Trophoblast cell (in vitro differentiated cells and primary cell): Measurements from ENCODE around the gene SLC6A11.

Experiments
- DNase-seq, 2 donors: peaks; one replicate each; pipeline ENCODE4 v3.0.0-alpha.2; 2016
- H2AFZ ChIP-seq: 2 replicates; pipeline ENCODE4 v1.6.1; 2013; ENCODE audit warnings: low read length, moderate library complexity, mild to moderate bottlenecking; ENCODE audit not compliant: insufficient read depth, poor library complexity
- H2AK5ac ChIP-seq: 2 replicates; pipeline ENCODE4 v1.6.1; 2013; ENCODE audit warnings: mild to moderate bottlenecking, low read length
- H2BK120ac ChIP-seq: 2 replicates; pipeline ENCODE4 v1.6.1; 2013; ENCODE audit warnings: low read length, mild to moderate bottlenecking, moderate library complexity; ENCODE audit not compliant: insufficient read depth, poor library complexity
- H2BK12ac ChIP-seq: 2 replicates; pipeline ENCODE4 v1.6.1; 2013; ENCODE audit warnings: mild to moderate bottlenecking, low read length, moderate library complexity
- H2BK5ac ChIP-seq: 2 replicates; pipeline ENCODE4 v1.6.1; 2013; ENCODE audit warnings: low read length, low read depth, moderate library complexity, mild to moderate bottlenecking; ENCODE audit not compliant: poor library complexity
- H3K14ac ChIP-seq: 2 replicates; pipeline ENCODE4 v1.6.1; 2013; ENCODE audit warnings: mild to moderate bottlenecking, low read length
- H3K18ac ChIP-seq: 2 replicates; pipeline ENCODE4 v1.6.1; 2013; ENCODE audit warnings: mild to moderate bottlenecking, low read length
- H3K23ac ChIP-seq: 2 replicates; pipeline ENCODE4 v1.6.1; 2013; ENCODE audit warnings: low read length
- H3K27ac ChIP-seq: 2 replicates; pipeline ENCODE4 v1.5.1; 2013; ENCODE audit warnings: low read depth, mild to moderate bottlenecking, inconsistent platforms, low read length, moderate library complexity
- H3K27me3 ChIP-seq: 2 replicates; pipeline ENCODE4 v1.6.1; 2013; ENCODE audit warnings: inconsistent platforms, mild to moderate bottlenecking, low read length, moderate library complexity; ENCODE audit not compliant: insufficient read depth
- H3K36me3 ChIP-seq, 2 experiments: 1 replicate in 1 of 2; 2 replicates in 1 of 2; pipeline ENCODE4 v1.6.1; 2013; ENCODE audit warnings: low read length in 2 of 2, mild to moderate bottlenecking in 2 of 2, moderate library complexity in 1 of 2; ENCODE audit not compliant: insufficient read depth in 2 of 2, control insufficient read depth in 1 of 2
- H3K4ac ChIP-seq: 2 replicates; pipeline ENCODE4 v1.6.1; 2013; ENCODE audit warnings: low read depth, mild to moderate bottlenecking, low read length, moderate library complexity
- H3K4me1 ChIP-seq, 2 experiments: 1 replicate in 1 of 2; 2 replicates in 1 of 2; pipeline ENCODE4 v1.6.1; 2013; ENCODE audit warnings: low read length in 2 of 2, mild to moderate bottlenecking in 2 of 2, moderate library complexity in 1 of 2; ENCODE audit not compliant: insufficient read depth in 2 of 2, control insufficient read depth in 1 of 2
- H3K4me2 ChIP-seq: 2 replicates; pipeline ENCODE4 v1.6.1; 2013; ENCODE audit warnings: inconsistent platforms, mild to moderate bottlenecking, low read length, moderate library complexity
- H3K4me3 ChIP-seq: 2 replicates; pipeline ENCODE4 v1.5.1; 2013; ENCODE audit warnings: mild to moderate bottlenecking, low read depth, low read length, inconsistent platforms
- H3K79me1 ChIP-seq: one replicate; pipeline ENCODE4 v1.6.1; 2013; ENCODE audit warnings: low read length
- H3K79me2 ChIP-seq: 2 replicates; pipeline ENCODE4 v1.6.1; 2013; ENCODE audit warnings: low read length, mild to moderate bottlenecking; ENCODE audit not compliant: control insufficient read depth, insufficient read depth, poor library complexity
- H3K9ac ChIP-seq: 2 replicates; pipeline ENCODE4 v1.6.1; 2013; ENCODE audit warnings: mild to moderate bottlenecking, low read length
- H3K9me3 ChIP-seq: 2 replicates; pipeline ENCODE4 v1.6.1; 2013; ENCODE audit warnings: low read depth, mild to moderate bottlenecking, control low read depth, inconsistent platforms, low read length; ENCODE audit not compliant: insufficient read depth
- H4K12ac ChIP-seq: 2 replicates; pipeline ENCODE4 v1.6.1; 2013; ENCODE audit warnings: low read depth, mild to moderate bottlenecking, low read length, moderate library complexity
- H4K8ac ChIP-seq: 2 replicates; pipeline ENCODE4 v1.6.1; 2013; ENCODE audit warnings: low read depth, mild to moderate bottlenecking, low read length, moderate library complexity
- H4K91ac ChIP-seq: one replicate; pipeline ENCODE4 v1.6.1; 2013; ENCODE audit warnings: low read depth, mild to moderate bottlenecking, low read length, moderate library complexity
- WGBS: extraction: QIAGEN DNeasy Blood & Tissue Kit; methylation state at CpG from one replicate; pipeline ENCODE4 v1.1.7; 2013; ENCODE audit warnings: missing lambda C conversion rate; ENCODE audit not compliant: insufficient read length, insufficient coverage; ENCODE audit errors: extremely low coverage; 5-methylcytosine and 5-hydroxymethylcytosine counted together

SLC6A11 gene

GRCh38 chr3:10771486-10772270 is 44.4 kb upstream of the SLC6A11 start:
- no peaks in the 10 kb centered on the region for H3K79me2 ChIP-seq
- H3K27ac ChIP-seq = no peak overlapping the region
- H3K4me2 ChIP-seq = no peak overlapping the region
- H2BK5ac ChIP-seq = no peak overlapping the region
- H3K14ac ChIP-seq = no peak overlapping the region
- peak; percentile 33 to 70 for DNase-seq
- H2AK5ac ChIP-seq = no peak overlapping the region
- H3K23ac ChIP-seq = no peak overlapping the region
- H3K9me3 ChIP-seq = peaks cover 3% of the 10 kb centered on the region
- no peak overlapping the region for H3K18ac ChIP-seq
- no CpG with 5 or more reads among the region's 10 CpGs for whole genome bisulfite sequencing
- H3K4ac ChIP-seq = no peak overlapping the region
- no peak overlapping the region for H4K12ac ChIP-seq
- H4K8ac ChIP-seq = no peak overlapping the region
- no peak overlapping the region for H2BK120ac ChIP-seq
- H3K4me3 ChIP-seq = no peak overlapping the region
- no peaks in the 10 kb centered on the region for H3K4me1 ChIP-seq
- no peaks in the 10 kb centered on the region for H3K79me1 ChIP-seq
- H3K36me3 ChIP-seq = no peaks in the 10 kb centered on the region
- H3K27me3 ChIP-seq = no peaks in the 10 kb centered on the region
- no peak overlapping the region for H2AFZ ChIP-seq
- no peak overlapping the region for H4K91ac ChIP-seq
- no peak overlapping the region for H3K9ac ChIP-seq
- no peak overlapping the region for H2BK12ac ChIP-seq

- Histone ChIP-seq H2AFZ (no peak overlapping the region), H2BK12ac (no peak overlapping the region), H2BK5ac (no peak overlapping the region), H3K14ac (no peak overlapping the region), H2BK120ac (no peak overlapping the region), H3K4me1 (no peaks in the 10 kb centered on the region), H3K27me3 (no peaks in the 10 kb centered on the region), H4K91ac (no peak overlapping the region), H3K79me1 (no peaks in the 10 kb centered on the region), H3K9ac (no peak overlapping the region), H4K8ac (no peak overlapping the region), H3K79me2 (no peaks in the 10 kb centered on the region), H3K27ac (no peak overlapping the region), H3K4me2 (no peak overlapping the region), H3K4ac (no peak overlapping the region), H3K23ac (no peak overlapping the region), H3K9me3 (peaks cover 3% of the 10 kb centered on the region), H3K36me3 (no peaks in the 10 kb centered on the region), H3K18ac (no peak overlapping the region), H3K4me3 (no peak overlapping the region), H2AK5ac (no peak overlapping the region), H4K12ac (no peak overlapping the region)
- WGBS = no CpG with 5 or more reads among the region's 16 CpGs
- peak in 1 of 2 donors; percentile 59 for DNase-seq
These were observed 43.5 kb upstream of the SLC6A11 start for GRCh38 chr3:10772271-10773161.

- Histone ChIP-seq H2AFZ (no peak overlapping the region), H3K79me2 (no peaks in the 10 kb centered on the region), H3K18ac (no peak overlapping the region), H4K8ac (no peak overlapping the region), H3K9ac (no peak overlapping the region), H3K27me3 (no peaks in the 10 kb centered on the region), H3K36me3 (no peaks in the 10 kb centered on the region), H2BK5ac (no peak overlapping the region), H3K4me3 (no peak overlapping the region), H3K4me2 (no peak overlapping the region), H3K79me1 (no peaks in the 10 kb centered on the region), H2BK120ac (no peak overlapping the region), H4K12ac (no peak overlapping the region), H2AK5ac (no peak overlapping the region), H3K9me3 (peaks cover 3% of the 10 kb centered on the region), H4K91ac (no peak overlapping the region), H3K27ac (no peak overlapping the region), H3K23ac (no peak overlapping the region), H3K4ac (no peak overlapping the region), H3K14ac (no peak overlapping the region), H2BK12ac (no peak overlapping the region), H3K4me1 (no peaks in the 10 kb centered on the region)
- no peak for DNase-seq
- no CpG with 5 or more reads among the region's 8 CpGs for WGBS
These were observed 41.8 kb upstream of the SLC6A11 start for GRCh38 chr3:10774129-10774670.

- no peak overlapping the region for H4K8ac ChIP-seq
- no peak for DNase-seq
These were observed 41.2 kb upstream of the SLC6A11 start for GRCh38 chr3:10774825-10775224.

More at GRCh38 chr3:10774825-10775224, 41.2 kb upstream of the SLC6A11 start:
- H2BK5ac ChIP-seq = no peak overlapping the region
- no peak overlapping the region for H2BK12ac ChIP-seq
- no peaks in the 10 kb centered on the region for H3K27me3 ChIP-seq
- no peaks in the 10 kb centered on the region for H3K79me2 ChIP-seq
- H3K4me1 ChIP-seq = peaks cover 0 to under 1% of the 10 kb centered on the region in 2 experiments
- no peak overlapping the region for H2AK5ac ChIP-seq
- H3K23ac ChIP-seq = no peak overlapping the region
- no CpG with 5 or more reads among the region's 8 CpGs for WGBS
- H3K4me3 ChIP-seq = peak overlapping the region; percentile 20
- peaks cover 3% of the 10 kb centered on the region for H3K9me3 ChIP-seq
- no peaks in the 10 kb centered on the region for H3K79me1 ChIP-seq
- no peak overlapping the region for H4K91ac ChIP-seq
- no peak overlapping the region for H2BK120ac ChIP-seq
- H3K27ac ChIP-seq = no peak overlapping the region
- H2AFZ ChIP-seq = no peak overlapping the region
- no peak overlapping the region for H3K18ac ChIP-seq
- H3K14ac ChIP-seq = no peak overlapping the region
- no peak overlapping the region for H3K9ac ChIP-seq
- H3K4ac ChIP-seq = no peak overlapping the region
- no peak overlapping the region for H4K12ac ChIP-seq
- H3K36me3 ChIP-seq = no peaks in the 10 kb centered on the region
- no peak overlapping the region for H3K4me2 ChIP-seq
